ENCODE results near the gene MRPS18B.

The MRPS18B gene

DNA sequence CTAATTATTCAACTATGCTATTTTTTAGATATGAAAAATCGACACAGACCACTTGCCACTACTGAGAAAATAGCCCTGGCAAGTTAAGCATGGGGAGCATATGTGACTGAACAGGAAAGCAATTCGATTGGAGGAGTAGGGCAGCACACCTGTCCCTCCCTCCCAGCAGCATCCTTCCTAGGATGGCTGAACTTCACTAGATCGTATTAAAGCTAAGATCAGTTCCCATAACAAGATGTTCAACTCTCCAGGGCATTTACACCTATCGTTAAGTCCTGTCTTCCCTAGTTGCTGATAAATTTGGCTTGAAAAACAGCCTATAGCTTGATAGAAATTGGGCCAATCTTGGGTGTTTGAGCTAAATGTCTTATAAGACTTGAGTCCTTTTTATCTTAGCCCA, 7.6 kb upstream of the MRPS18B start:
- DNase-seq = no peak

GRCh38 chr6:30611150-30611855, 6.3 kb upstream of the MRPS18B start:
- DNase-seq = no peak

GRCh38 chr6:30611856-30612194, 5.8 kb upstream of the MRPS18B start:
- DNase-seq = no peak

DNA sequence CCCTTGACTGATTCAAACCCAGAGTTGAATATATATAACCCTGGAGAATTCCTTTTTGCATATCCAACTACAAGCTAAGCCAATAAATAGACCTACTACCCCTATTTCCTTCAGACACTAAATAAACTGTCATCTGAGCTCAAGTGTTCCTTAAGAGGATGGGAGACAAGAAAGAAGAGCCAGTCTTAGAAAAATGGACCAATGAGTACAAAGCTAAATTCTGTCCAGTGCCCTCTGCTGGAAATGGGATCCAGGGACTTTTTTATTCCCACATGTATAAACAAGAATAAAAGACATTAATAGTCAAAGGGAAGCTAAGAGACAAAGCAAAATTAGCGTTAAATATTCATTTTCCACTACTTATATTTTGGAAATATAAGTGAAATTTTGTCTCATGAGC, 5.4 kb upstream of the MRPS18B start:
- no peak for DNase-seq

DNA sequence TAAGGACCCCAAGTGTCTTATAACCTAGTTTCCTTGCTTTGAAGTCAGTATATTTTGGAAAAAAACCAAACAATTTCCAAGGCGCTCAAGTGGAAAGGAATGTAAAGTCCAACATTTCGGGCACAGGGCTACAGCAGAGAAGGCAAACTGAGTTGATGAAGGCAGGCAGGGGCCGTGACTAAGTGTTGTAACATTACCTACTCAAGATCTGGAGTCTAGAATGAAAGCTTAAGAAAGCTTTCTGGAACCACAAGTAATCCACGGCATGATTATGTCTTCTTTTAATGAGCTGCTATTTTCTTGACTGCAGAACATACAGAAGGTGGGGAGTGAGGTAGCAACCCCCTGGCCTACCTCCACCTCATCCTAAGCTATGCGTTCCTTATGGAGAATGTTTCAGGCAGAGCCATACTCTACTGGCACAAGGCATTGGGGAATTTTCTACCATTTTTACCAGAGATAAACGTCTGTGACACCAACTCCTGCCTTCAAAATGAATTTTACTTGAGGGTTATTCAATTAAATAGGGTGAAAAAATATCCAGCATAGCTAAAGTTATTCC, 4.9 kb upstream of the MRPS18B start:
- DNase-seq = no peak

- DNase-seq = no peak
Observed at GRCh38 chr6:30613251-30614043, 4.2 kb upstream of the MRPS18B start.

DNA sequence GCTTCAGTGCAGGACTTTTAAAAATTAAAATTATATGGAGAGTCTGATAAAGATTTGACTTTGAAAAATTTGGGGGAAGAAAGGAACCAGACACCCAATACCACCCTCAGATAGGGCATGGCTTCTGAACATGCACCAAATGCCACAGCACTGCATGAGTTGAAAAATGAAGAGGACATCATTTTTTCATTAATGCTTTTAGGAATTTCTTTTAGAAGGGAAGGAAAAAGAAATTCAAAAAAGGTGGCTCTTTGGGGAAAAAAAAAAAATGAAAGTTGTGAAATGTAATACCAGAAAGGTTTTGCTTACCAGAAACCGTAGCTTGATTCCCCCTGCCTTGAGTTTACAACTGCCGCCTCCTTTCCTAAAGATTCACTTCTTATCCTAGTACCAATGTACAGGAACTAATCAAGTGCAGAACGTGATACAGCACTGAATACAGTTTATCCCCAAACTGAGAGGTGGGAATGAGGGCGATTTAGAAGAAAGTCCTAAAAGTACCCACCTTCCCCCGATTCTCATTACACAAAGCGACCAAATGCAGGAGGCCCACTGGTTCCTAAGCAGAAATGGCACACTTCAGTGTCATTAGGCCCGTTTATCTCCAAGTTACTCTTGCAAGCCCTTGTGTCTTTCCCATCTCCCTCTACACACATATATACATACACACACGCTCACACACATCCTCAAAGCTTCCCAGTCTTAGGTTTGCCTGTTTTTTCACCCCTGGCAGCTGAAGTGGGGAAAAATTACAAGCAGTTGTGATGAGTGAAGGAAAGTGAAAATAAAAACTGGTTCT, 3.4 kb upstream of the MRPS18B start:
- DNase-seq = peak in 1 of 2 donors; percentile 44

DNA sequence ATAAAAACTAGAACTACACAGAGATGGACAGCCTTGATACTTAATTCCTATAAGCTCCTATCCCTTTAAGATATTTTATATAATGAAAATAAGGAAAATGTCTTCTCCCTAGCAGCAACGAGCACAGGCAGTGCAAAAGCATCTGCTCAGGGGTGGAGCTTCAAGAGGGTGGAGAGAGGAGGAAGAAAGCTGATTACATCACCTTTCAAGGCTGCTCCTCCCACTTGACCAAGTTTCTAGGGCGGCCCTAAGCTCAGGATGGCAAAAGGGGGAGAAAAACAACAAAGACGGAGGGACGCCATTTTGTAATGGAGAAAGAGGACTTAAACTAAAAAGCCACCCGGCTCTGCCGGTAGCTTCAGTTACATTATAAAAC, 2.8 kb upstream of the MRPS18B start:
- peak; percentile 95 to 96 for DNase-seq

DNA sequence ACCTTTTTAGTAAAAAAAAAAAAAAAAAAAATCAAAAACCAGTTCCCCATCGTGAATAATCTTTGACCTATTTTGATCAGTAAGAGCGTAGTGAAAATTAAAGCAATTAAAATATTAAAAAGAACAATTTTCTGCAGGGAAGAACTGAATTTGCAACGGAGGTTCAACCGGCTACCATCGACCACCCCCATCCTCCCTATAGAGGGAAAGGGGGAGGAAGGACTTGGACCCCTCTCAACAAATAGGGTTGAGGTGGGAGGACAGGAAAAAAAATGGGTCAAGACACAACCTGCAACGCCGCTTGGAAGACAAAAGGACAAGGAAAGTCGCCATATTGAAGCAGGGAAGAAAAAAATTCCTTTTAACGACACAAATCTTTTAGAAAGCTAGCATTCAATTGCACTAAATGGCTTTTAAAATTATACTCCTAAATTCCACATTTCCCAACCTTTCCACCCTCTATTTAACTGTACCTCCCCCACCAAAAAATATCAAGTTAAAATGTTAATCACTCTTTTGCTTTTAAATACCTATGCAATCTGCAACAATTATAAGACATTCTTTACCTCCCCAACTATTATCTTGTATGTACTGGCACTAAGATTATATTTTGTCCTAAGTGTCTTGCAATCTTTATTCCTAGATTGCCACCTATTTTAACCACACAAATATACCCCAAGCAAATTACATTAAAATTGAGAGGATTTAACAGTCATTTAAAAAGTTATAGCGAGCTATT, 2.3 kb upstream of the MRPS18B start:
- DNase-seq = peak; percentile 37 to 68

GRCh38 chr6:30615958-30616810, 1.5 kb upstream of the MRPS18B start:
- DNase-seq = peak; percentile 57 to 72

- DNase-seq = peak; percentile 100
Observed at GRCh38 chr6:30616811-30617564, 652 bp upstream of the MRPS18B start, which contains the start of gene PPP1R10. PPP1R10 (minus strand) TSS chr6:30617243; CDS start chr6:30609944, 7,299 bp downstream.

- DNase-seq = no peak
Observed at GRCh38 chr6:30618270-30618797, 694 bp downstream of the MRPS18B start.

DNA sequence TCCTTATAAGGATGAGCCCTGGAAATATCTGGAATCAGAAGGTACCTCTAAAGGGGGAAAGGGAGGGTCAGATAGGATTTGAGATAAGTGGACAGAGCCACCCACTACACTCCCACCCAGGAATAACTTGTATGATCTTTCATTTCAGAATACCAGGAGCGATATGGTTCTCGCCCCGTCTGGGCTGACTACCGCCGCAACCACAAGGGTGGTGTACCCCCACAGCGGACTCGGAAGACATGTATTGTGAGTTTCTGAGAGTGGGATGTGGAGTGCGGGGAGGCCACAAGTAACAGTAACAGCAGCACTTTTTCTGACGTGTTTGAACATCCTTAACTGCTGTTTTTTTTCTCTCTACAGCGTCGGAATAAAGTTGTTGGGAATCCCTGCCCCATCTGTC, 1.9 kb downstream of the MRPS18B start:
- no peak for DNase-seq

DNA sequence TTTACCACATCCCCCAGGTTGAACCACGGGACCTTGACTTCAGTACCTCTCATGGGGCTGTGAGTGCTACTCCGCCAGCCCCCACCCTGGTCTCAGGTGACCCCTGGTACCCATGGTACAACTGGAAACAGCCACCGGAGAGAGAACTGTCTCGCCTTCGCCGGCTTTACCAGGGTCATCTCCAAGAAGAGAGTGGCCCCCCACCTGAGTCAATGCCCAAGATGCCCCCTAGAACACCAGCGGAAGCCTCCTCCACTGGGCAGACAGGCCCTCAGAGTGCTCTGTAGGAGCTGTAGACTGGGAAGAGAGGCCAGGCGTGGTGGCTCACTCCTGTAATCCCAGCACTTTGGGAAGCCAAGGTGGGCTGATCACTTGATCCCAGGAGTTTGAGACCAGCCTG, 7.9 kb downstream of the MRPS18B start:
- no peak for DNase-seq

GRCh38 chr6:30626484-30627366, 9.1 kb downstream of the MRPS18B start, which contains the start of gene ATAT1:
ATAT1 (plus strand) TSS chr6:30626874.
- DNase-seq = peak; percentile 89 to 92

DNA sequence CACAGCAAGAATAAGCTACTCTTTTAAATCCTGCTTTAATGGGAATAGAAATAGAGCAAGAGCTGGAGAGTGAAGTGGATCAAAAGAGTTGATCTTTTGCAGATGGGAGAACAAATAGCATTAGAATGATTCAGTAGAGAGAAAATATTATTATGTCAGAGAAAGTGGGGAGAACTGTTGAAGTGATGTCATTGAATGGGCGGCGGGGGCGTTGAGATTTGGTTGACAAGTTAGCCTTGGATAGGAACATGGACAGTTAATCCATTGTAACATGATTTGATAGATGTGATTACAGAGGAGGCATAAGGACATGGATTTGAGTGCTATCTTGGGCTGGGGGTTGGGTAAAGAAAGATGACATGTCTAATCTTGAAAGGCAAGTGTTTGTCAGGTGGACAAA, 18.2 kb downstream of the MRPS18B start:
- DNase-seq = no peak

DNA sequence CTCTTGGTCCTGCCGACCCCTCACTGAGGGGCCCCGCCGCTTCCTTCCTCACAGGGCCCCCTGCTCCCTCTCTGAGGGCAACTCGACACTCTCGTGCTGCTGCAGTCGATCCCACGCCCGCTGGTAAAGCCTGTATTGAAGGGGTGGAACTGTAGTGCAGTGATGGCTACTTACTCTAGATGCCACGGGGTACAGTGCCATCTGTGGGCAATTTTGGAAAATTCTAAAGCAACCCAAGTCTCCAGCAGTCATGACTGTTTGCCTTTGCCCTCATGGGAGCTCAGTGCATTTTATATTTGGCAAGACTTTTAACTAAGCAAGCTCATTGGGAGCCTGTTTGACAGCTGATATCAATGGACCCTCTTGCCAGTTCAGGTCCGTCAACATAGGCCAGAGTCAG, 22.8 kb downstream of the MRPS18B start:
- no peak for DNase-seq

DNA sequence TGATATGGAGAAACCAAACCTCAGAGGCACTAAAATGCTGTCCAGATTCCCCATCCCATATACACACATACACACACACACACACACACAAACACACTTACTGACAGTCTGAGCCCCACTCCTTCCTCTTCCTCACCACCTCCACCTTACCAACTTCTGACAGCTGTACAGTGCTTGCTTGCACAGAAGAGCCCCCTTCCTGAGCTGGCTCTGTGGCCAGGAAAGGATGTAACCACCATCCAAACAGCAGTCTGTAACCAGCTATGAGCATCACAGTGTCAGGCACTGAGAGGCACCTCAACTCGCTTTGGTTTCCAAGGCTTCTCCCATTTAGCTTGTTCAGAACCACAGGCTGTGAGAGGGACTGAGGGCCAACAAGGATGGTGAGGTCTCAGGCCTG, 23.4 kb downstream of the MRPS18B start:
- DNase-seq = no peak

- no peak for DNase-seq
Observed at GRCh38 chr6:30643656-30644055, 26.0 kb downstream of the MRPS18B start.

All from CD4-positive, alpha-beta T cell treated with Interferon alpha-2 for 1 hour (primary cell).